Skeletal muscle tissue (tissue), 4 donors: Measurements from ENCODE around the gene ELANE. TPM values are rescaled to one million over a fixed set of nuclear protein-coding genes. Genes with fewer than 3 reads are reported as not detected.
A peak's percentile ranks its signal among the peaks of the same experiment; 100 is the strongest.
"Not testable (repeated sequence)": the region's sequence is repeated elsewhere in the genome, so short reads cannot be mapped to it uniquely, and the experiment has no call there.

Source experiments
- H3K27ac ChIP-seq: one replicate; pipeline ENCODE4 v1.7.0; 2013; ENCODE audit warnings: mild to moderate bottlenecking, low read depth, low read length, inconsistent platforms
- H3K27me3 ChIP-seq, 3 donors: one replicate each; pipeline ENCODE4 v1.7.0; 2013; ENCODE audit warnings: low read length in 3 of 3; ENCODE audit not compliant: control insufficient read depth in 3 of 3, insufficient read depth in 3 of 3
- H3K36me3 ChIP-seq, 3 donors: one replicate each; pipeline ENCODE4 v1.7.0; 2013; ENCODE audit warnings: low read length in 3 of 3; ENCODE audit not compliant: control insufficient read depth in 3 of 3, insufficient read depth in 3 of 3
- H3K4me1 ChIP-seq, 3 donors: one replicate each; pipeline ENCODE4 v1.7.0; 2013; ENCODE audit warnings: low read length in 3 of 3, mild to moderate bottlenecking in 3 of 3; ENCODE audit not compliant: control insufficient read depth in 3 of 3, insufficient read depth in 3 of 3
- H3K4me3 ChIP-seq, 3 donors: one replicate each; pipeline ENCODE4 v1.7.0; 2013; ENCODE audit warnings: low read length in 3 of 3
- H3K9ac ChIP-seq, 3 donors: one replicate each; pipeline ENCODE4 v1.7.0; 2013; ENCODE audit warnings: low read length in 3 of 3, mild to moderate bottlenecking in 3 of 3, moderate library complexity in 2 of 3, low read depth in 1 of 3
- H3K9me3 ChIP-seq, 3 donors: one replicate each; pipeline ENCODE4 v1.7.0; 2013; ENCODE audit warnings: low read length in 3 of 3; ENCODE audit not compliant: control insufficient read depth in 3 of 3
- total RNA-seq: library from RNA; depleted of rRNA; stranded (reverse); fragments of >200 nt; gene quantifications from one replicate; pipeline ENCODE4 v1.2.3, GENCODE V29; 2014
- donor health status: Osteomylitis.

ELANE gene
- total RNA-seq, 1 donor from 2014 or later: 0.52 TPM

DNA sequence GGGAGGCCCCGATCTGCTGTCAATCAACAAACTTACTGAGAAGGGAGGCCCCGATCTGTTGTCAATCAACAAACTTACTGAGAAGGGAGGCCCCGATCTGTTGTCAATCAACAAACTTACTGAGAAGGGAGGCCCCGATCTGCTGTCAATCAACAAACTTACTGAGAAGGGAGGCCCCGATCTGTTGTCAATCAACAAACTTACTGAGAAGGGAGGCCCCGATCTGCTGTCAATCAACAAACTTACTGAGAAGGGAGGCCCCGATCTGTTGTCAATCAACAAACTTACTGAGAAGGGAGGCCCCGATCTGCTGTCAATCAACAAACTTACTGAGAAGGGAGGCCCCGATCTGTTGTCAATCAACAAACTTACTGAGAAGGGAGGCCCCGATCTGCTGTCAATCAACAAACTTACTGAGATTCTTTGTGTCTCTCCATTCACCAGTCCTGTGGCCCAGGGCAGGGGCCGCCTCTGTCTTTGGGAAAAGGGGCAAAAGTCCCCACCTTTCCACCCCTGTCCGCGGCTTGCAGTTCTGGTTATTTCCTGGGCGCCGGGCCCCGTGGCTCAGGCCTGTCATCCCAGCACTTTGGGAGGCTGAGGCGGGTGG, 1.6 kb downstream of the ELANE start:
- H3K9me3 ChIP-seq, H3K27ac ChIP-seq, H3K4me3 ChIP-seq, H3K36me3 ChIP-seq, H3K9ac ChIP-seq: not testable (repeated sequence)
- Histone ChIP-seq H3K4me1 (peaks cover 10 to 12% (median 10%) of the 10 kb centered on the region in 3 donors), H3K27me3 (peaks cover 32 to 48% (median 38%) of the 10 kb centered on the region in 3 donors)

DNA sequence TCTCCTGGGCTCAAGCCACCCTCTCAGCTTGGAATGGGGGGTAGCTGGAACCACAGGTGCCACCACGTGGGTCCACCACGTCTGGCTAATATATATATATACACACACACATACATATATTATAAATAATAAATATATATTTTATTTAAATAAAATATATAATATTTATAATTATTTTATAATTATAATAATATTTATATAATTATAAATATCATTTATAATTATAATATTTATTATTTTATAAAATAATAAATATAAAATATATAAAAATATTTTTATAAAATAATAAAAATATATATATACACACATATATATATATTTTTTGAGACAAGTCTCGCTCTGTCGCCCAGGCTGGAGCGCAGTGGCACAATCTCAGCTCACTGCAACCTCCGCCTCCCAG, 2.4 kb downstream of the ELANE start:
- H3K9ac ChIP-seq: no peak overlapping the region
- H3K36me3 ChIP-seq: no peaks in the 10 kb centered on the region
- no peak overlapping the region for H3K4me3 ChIP-seq
- H3K9me3 ChIP-seq: no peaks in the 10 kb centered on the region
- H3K4me1 ChIP-seq: peaks cover 10 to 13% (median 12%) of the 10 kb centered on the region in 3 donors
- no peak overlapping the region for H3K27ac ChIP-seq
- H3K27me3 ChIP-seq: peaks cover 36 to 55% (median 41%) of the 10 kb centered on the region in 3 donors

DNA sequence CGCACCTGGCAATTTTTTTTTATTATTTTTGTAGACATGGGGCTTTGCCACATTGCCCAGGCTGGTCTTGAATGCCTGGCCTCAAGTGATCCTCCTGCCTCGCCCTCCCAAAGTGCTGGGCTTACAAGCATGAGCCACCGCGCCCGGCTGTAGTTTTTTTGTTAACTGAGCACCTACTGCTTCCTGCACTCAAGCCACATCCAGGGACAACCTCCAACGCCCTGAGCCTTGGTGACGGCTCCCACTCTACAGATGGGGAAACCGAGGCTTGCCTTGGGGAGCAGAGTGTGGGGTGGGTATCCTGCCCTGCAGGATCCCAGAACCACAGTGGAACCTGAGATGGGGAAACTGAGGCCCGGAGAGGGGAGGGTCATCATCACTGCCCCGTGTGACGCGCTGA, 3.0 kb downstream of the ELANE start:
- Histone ChIP-seq H3K36me3 (no peaks in the 10 kb centered on the region), H3K9me3 (no peaks in the 10 kb centered on the region), H3K27me3 (peaks cover 37 to 57% (median 43%) of the 10 kb centered on the region in 3 donors), H3K27ac (no peak overlapping the region), H3K4me3 (no peak overlapping the region), H3K9ac (no peak overlapping the region), H3K4me1 (peaks cover 10 to 13% (median 12%) of the 10 kb centered on the region in 3 donors)

DNA sequence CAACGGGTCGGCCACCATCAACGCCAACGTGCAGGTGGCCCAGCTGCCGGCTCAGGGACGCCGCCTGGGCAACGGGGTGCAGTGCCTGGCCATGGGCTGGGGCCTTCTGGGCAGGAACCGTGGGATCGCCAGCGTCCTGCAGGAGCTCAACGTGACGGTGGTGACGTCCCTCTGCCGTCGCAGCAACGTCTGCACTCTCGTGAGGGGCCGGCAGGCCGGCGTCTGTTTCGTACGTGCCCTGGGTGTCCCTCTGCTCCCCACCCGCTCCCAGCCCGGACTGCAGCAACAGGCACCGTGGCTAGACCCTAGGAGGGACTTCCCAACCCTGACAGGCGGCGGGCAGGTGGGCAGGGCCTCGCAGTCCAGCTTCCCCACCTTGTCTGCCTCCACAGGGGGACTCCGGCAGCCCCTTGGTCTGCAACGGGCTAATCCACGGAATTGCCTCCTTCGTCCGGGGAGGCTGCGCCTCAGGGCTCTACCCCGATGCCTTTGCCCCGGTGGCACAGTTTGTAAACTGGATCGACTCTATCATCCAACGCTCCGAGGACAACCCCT, 3.5 kb downstream of the ELANE start:
- no peaks in the 10 kb centered on the region for H3K9me3 ChIP-seq
- no peak overlapping the region for H3K4me3 ChIP-seq
- no peak overlapping the region for H3K9ac ChIP-seq
- H3K36me3 ChIP-seq: no peaks in the 10 kb centered on the region
- no peak overlapping the region for H3K27ac ChIP-seq
- peaks cover 6 to 10% (median 9%) of the 10 kb centered on the region in 3 donors for H3K4me1 ChIP-seq
- peaks cover 37 to 57% (median 42%) of the 10 kb centered on the region in 3 donors for H3K27me3 ChIP-seq

DNA sequence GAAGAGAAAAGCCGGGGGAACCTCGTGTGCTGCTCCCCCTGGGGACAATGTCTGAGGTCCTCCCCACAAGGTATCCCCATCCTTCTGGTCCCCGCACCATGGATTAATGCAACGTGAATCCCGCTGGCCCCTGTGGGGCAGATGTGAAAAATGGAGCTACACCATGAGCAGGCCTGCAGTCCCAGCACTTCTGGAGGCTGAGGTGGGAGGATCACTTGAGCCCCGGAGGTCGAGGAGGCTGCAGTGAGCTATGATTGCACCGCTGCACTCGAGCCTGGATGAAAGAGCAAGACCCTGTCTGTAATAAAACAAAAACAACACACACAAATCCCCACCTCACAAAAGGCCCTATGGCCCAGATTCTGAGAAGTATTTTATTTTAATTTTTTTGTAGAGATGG, 6.2 kb downstream of the ELANE start:
- Histone ChIP-seq H3K4me1 (peaks cover 0 to 7% (median 5%) of the 10 kb centered on the region in 3 donors), H3K9ac (no peak overlapping the region), H3K27me3 (peaks cover 26 to 51% (median 38%) of the 10 kb centered on the region in 3 donors), H3K9me3 (no peaks in the 10 kb centered on the region), H3K36me3 (no peaks in the 10 kb centered on the region), H3K4me3 (no peak overlapping the region), H3K27ac (no peak overlapping the region)

DNA sequence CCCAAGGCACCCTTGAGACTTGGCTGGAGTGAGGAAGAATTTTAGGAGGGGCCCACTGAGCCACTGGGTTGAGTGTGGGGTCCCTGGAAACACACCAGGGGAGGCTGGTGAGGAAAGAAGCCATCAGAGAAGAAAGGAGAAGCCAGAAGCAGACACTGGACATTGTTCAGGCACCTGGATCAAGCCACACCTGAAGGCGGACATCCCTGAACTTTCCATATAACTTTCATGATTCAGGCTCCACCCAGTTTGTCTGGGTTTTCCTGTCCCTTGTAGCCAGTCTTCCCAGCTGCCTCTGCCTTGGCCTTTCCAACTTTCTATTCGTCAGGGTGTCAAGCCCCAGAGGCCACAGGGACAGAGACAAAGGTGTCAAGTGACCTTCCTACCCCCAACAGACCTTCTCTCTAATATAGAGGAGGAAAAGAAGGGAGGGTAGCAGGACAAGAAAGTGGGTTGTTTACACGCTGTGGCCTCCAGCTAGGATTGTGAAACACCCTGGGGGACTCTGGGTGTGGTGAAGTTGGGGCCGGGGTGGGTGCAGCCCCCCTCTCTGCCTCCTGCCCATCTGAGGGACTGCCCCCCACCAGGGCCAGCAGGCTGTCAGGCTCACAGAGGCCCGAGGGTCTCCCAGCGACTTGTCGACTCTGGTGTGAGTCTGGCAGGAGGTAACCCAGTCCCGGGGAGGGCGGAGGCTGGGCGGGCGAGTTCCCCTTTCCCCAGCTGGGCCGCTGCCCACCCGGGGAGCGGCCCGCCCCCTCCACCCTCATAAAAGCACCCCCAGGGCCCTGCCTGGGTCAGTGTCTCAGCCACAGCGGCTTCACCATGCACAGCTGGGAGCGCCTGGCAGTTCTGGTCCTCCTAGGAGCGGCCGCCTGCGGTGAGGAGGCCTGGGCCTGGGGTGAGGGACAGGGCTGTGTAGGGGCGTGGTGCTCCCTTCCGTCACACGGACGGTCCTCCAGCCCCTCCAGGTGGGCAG, 7.1 kb downstream of the ELANE start, which contains the start of gene CFD:
Gene CFD, plus strand, starts transcription at position 797 of the 976 bp plus-strand sequence. Its CDS starts 26 bp downstream, at position 823.
- H3K27me3 ChIP-seq: peaks cover 26 to 51% (median 37%) of the 10 kb centered on the region in 3 donors
- no peaks in the 10 kb centered on the region for H3K36me3 ChIP-seq
- H3K27ac ChIP-seq: peak within 1 kb of the TSS; percentile 55
- H3K9ac ChIP-seq: peak within 1 kb of the TSS in 2 of 3 donors; percentile 23 to 42
- peak within 1 kb of the TSS; percentile 52 to 59 (median 58) for H3K4me3 ChIP-seq
- no peaks in the 10 kb centered on the region for H3K9me3 ChIP-seq
- peaks cover 0 to 7% (median 7%) of the 10 kb centered on the region in 3 donors for H3K4me1 ChIP-seq

DNA sequence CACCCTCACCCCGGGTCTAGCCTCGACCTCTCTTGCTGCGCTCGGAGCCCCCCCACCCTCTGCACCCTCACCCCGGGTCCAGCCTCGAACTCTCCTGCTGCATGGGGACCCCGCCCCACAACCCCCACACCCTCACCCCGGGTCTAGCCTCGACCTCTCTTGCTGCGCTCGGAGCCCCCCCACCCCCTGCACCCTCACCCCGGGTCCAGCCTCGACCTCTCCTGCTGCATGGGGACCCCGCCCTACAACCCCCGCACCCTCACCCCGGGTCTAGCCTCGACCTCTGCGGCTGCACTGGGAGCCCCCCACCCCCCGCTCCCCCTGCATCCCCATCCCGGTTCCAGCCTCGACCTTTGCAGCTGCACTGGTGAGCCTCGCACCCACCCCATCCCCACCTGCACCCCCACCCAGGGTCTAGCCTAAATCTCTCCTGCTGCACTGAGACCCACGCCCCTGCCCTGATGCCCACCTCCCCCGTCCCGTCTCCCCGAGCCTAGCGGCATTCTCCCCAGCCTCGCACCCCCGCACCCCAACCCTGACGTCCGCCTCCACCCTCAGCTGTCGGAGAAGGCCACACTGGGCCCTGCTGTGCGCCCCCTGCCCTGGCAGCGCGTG, 9.1 kb downstream of the ELANE start:
- Histone ChIP-seq H3K4me3 (no peak overlapping the region), H3K36me3 (no peaks in the 10 kb centered on the region), H3K27me3 (peaks cover 15 to 36% (median 25%) of the 10 kb centered on the region in 3 donors), H3K27ac (no peak overlapping the region), H3K9ac (no peak overlapping the region), H3K4me1 (peaks cover 0 to 7% (median 7%) of the 10 kb centered on the region in 3 donors), H3K9me3 (no peaks in the 10 kb centered on the region)

DNA sequence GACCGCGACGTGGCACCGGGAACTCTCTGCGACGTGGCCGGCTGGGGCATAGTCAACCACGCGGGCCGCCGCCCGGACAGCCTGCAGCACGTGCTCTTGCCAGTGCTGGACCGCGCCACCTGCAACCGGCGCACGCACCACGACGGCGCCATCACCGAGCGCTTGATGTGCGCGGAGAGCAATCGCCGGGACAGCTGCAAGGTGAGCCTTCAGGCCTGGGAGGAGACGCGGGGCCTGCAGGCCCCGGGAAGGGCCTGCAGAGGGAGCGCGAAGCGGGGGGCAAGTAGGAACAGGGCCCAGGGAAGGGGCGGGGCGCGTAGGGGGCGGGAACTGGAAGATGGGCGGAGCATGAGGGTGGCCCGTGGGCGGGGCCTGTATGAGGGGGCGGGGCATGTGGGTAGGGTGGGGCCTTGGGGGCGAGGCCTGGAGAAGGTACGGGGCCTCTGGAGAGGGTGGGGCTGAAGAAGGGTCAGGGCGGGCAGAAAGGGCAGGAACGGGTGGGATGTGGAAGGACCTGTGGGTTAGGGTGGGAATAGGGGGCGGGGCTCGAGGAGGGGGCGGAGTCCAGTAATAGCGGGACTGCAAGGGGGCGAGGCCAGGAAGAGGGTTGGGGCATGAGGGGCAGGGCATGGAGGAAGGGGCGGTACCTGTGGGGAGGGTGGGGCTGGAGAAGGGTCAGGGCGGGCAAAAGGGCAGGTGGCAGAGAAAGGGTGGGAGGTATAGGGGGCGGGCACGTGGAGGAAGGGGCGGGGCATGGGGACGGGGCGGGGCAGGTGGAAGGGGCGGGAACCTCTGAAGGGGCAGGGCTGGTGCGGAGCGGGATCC, 9.9 kb downstream of the ELANE start:
- Histone ChIP-seq H3K36me3 (no peaks in the 10 kb centered on the region), H3K9ac (no peak overlapping the region), H3K27ac (no peak overlapping the region), H3K27me3 (peaks cover 15 to 36% (median 25%) of the 10 kb centered on the region in 3 donors), H3K4me3 (no peak overlapping the region), H3K4me1 (peaks cover 0 to 7% (median 7%) of the 10 kb centered on the region in 3 donors), H3K9me3 (no peaks in the 10 kb centered on the region)
